NT2/D1 (cell line): ENCODE results near the gene ADAMTSL5.

Source experiments
- YY1 ChIP-seq: IDR thresholded peaks from 2 replicates; pipeline ENCODE4 v1.6.1; 2011; ENCODE audit not compliant: insufficient read length, insufficient read depth
- ZNF274 ChIP-seq: IDR thresholded peaks from 2 replicates; pipeline ENCODE4 v1.6.1; 2011; ENCODE audit warnings: mild to moderate bottlenecking, low read depth, low read length

- TF ChIP-seq YY1 (no peak), ZNF274 (no peak)
These were observed 41.2 kb downstream of the ADAMTSL5 start for GRCh38 chr19:1471515-1472160.
